Keratinocyte (primary cell): ENCODE measurements around the gene TBCB. TPM values are rescaled to one million over a fixed set of nuclear protein-coding genes. Genes with fewer than 3 reads are reported as not detected.

Experiments
- DNase-seq: peaks from one replicate; pipeline ENCODE4 v3.0.0-alpha.2; 2011; ENCODE audit warnings: low read depth, missing footprints, low spot score
- FAIRE-seq: peaks from 2 replicates; lab custom pipeline; 2011; peaks lifted over from hg19 to GRCh38; lab: Jason Lieb, UNC
- H2AFZ ChIP-seq: 2 replicates; pipeline ENCODE4 v1.6.0; 2012; ENCODE audit warnings: low read length, control low read depth, inconsistent platforms; ENCODE audit not compliant: control insufficient read depth
- H3K27ac ChIP-seq: 2 replicates; pipeline ENCODE4 v1.5.1; 2011; ENCODE audit warnings: low read length; ENCODE audit not compliant: control insufficient read depth, insufficient read depth
- H3K27me3 ChIP-seq: 3 replicates; pipeline ENCODE4 v1.6.0; 2011; ENCODE audit warnings: low read length; ENCODE audit not compliant: control insufficient read depth, insufficient read depth; ENCODE audit errors: extremely low read depth
- H3K36me3 ChIP-seq, 2 experiments: 2 replicates in 1 of 2; 3 replicates in 1 of 2; pipeline ENCODE4 v1.5.1; 2011; ENCODE audit warnings: low read length in 2 of 2, mild to moderate bottlenecking in 1 of 2; ENCODE audit not compliant: control insufficient read depth in 2 of 2, insufficient read depth in 2 of 2; ENCODE audit errors: extremely low read depth in 1 of 2
- H3K4me1 ChIP-seq: 3 replicates; pipeline ENCODE4 v1.5.1; 2011; ENCODE audit warnings: low read length; ENCODE audit not compliant: control insufficient read depth, insufficient read depth; ENCODE audit errors: extremely low read depth
- H3K4me2 ChIP-seq: 3 replicates; pipeline ENCODE4 v1.6.0; 2011; ENCODE audit warnings: low read depth, low read length; ENCODE audit not compliant: control insufficient read depth, insufficient read depth; ENCODE audit errors: extremely low read depth
- H3K4me3 ChIP-seq, 3 experiments: fragments of 200-600 bp in 1 of 3; sonication (generic) in 1 of 3; 2 replicates in 2 of 3; 3 replicates in 1 of 3; pipeline ENCODE4 v1.5.1; 2011 to 2016; ENCODE audit warnings: low read length in 3 of 3, mild to moderate bottlenecking in 3 of 3, control low read depth in 2 of 3, inconsistent platforms in 1 of 3, low read depth in 1 of 3, mixed read lengths in 1 of 3, mixed run types in 1 of 3, moderate library complexity in 1 of 3; ENCODE audit not compliant: control insufficient read depth in 2 of 3, insufficient read depth in 2 of 3; ENCODE audit errors: extremely low read depth in 1 of 3
- H3K79me2 ChIP-seq: 2 replicates; pipeline ENCODE4 v1.6.0; 2012; ENCODE audit warnings: low read length; ENCODE audit not compliant: control insufficient read depth, insufficient read depth
- H3K9ac ChIP-seq: 3 replicates; pipeline ENCODE4 v1.6.0; 2011; ENCODE audit warnings: low read length; ENCODE audit not compliant: control insufficient read depth, insufficient read depth; ENCODE audit errors: extremely low read depth
- H3K9me1 ChIP-seq: 3 replicates; pipeline ENCODE4 v1.6.0; 2011; ENCODE audit warnings: low read length; ENCODE audit not compliant: control insufficient read depth, insufficient read depth; ENCODE audit errors: extremely low read depth
- H3K9me3 ChIP-seq: 2 replicates; pipeline ENCODE4 v1.5.1; 2012; ENCODE audit warnings: low read depth, low read length; ENCODE audit not compliant: control insufficient read depth
- H4K20me1 ChIP-seq: 3 replicates; pipeline ENCODE4 v1.6.0; 2011; ENCODE audit warnings: low read length; ENCODE audit not compliant: control insufficient read depth, insufficient read depth; ENCODE audit errors: extremely low read depth
- EZH2 ChIP-seq: IDR thresholded peaks from one replicate; pipeline ENCODE4 v1.6.1; 2012; ENCODE audit warnings: inconsistent platforms, mild to moderate bottlenecking, low read length, moderate library complexity
- dilution Hi-C: fragments of 300-500 bp; cut with MboI; formaldehyde crosslinking; loops from one replicate; pipeline ENCODE4 v1.7.0; 2020; ENCODE audit warnings: low sequenced_read_pairs; ENCODE audit not compliant: extremely low pct_ligation_motif_present
- polyA plus RNA-seq, 5 experiments: library from polyadenylated mRNA; depleted of rRNA in 3 of 5; stranded (reverse) in 3 of 5; stranded (forward) in 1 of 5; unstranded in 1 of 5; fragments of >200 nt; gene quantifications; 1 replicate in 1 of 5; 2 replicates in 3 of 5; 3 replicates in 1 of 5; pipeline versions ENCODE4 v1.2.1 to v1.2.3, GENCODE V29; 2011 to 2012; ENCODE audit warnings: missing spikeins in 2 of 5, low read depth in 1 of 5, low replicate concordance in 1 of 5
- TF ChIP-seq, protein P1 (sequence below), 3 experiments: IDR thresholded peaks in 1 of 3; conservative IDR thresholded peaks in 1 of 3; optimal IDR thresholded peaks in 1 of 3; 2 replicates in 2 of 3; 3 replicates in 1 of 3; pipeline versions ENCODE3 to v1.5.1; 2011; ENCODE audit warnings: low read length in 3 of 3, mild to moderate bottlenecking in 3 of 3, moderate library complexity in 2 of 3, control low read depth in 1 of 3, inconsistent platforms in 1 of 3; ENCODE audit not compliant: insufficient read depth in 2 of 3; ENCODE audit errors: extremely low read depth in 1 of 3

TBCB gene
- polyA plus RNA-seq, 1 donor (not counting 4 experiments of a cell fraction or from before 2014, with no cell fraction given), result 183 TPM

DNA sequence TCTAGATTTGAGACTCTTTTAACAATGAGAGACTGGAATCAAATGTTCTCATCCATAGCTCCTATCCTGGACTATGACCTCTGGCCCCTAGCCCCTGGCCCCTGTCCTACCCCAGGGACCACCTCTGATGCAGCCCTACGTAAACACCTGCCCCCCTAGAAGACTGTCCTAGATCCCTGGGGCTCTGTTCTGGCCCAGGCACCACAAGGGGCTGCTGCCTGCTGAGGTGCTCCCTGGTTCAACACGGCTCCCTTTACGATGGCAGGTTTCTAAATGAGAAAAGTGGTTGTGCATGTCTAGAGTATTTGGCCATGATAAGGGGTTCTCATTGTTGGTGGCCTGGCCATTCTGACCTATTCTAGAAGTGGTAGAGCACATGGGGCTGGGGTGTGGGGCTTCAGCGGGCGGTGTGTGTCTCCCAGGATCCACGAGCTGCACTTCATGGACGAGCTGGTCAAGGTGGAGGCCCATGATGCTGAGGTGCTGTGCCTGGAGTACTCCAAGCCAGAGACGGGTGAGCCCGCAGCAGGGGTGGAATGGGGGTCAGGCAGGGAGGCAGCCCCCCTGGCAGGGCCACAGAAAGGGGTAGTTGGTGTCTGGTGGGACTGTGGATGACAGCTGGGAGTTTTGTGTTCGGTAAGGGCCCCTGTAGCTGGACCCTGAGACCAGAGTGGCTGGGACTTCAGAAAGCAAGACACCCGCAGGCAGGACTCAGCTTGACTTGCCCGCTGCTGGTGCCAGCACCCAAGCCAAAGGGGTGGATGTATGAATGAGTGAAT, 30.8 kb upstream of the TBCB start:
- Histone ChIP-seq H2AFZ (no peak overlapping the region), H3K36me3 (peaks cover 8 to 28% of the 10 kb centered on the region in 2 experiments), H3K27me3 (no peaks in the 10 kb centered on the region), H4K20me1 (no peaks in the 10 kb centered on the region), H3K4me1 (no peaks in the 10 kb centered on the region), H3K4me3 (no peak overlapping the region), H3K4me2 (no peak overlapping the region), H3K79me2 (no peaks in the 10 kb centered on the region), H3K27ac (no peak overlapping the region), H3K9me1 (no peaks in the 10 kb centered on the region), H3K9ac (no peak overlapping the region), H3K9me3 (no peaks in the 10 kb centered on the region)
- no peak for FAIRE-seq
- dilution Hi-C loops, result no loop called here
- no peak for TF ChIP-seq EZH2
- TF ChIP-seq, protein P1, sequence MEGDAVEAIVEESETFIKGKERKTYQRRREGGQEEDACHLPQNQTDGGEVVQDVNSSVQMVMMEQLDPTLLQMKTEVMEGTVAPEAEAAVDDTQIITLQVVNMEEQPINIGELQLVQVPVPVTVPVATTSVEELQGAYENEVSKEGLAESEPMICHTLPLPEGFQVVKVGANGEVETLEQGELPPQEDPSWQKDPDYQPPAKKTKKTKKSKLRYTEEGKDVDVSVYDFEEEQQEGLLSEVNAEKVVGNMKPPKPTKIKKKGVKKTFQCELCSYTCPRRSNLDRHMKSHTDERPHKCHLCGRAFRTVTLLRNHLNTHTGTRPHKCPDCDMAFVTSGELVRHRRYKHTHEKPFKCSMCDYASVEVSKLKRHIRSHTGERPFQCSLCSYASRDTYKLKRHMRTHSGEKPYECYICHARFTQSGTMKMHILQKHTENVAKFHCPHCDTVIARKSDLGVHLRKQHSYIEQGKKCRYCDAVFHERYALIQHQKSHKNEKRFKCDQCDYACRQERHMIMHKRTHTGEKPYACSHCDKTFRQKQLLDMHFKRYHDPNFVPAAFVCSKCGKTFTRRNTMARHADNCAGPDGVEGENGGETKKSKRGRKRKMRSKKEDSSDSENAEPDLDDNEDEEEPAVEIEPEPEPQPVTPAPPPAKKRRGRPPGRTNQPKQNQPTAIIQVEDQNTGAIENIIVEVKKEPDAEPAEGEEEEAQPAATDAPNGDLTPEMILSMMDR (optimal IDR thresholded peaks at IDR 0.05 in 1 of 3, IDR thresholded peaks at IDR 0.05 in 1 of 3, conservative IDR thresholded peaks at IDR 0.05 in 1 of 3; ENCODE audit: extremely low read depth in 1 of 3, insufficient read depth in 2 of 3, low read length in 3 of 3), result no peak
- DNase-seq, result no peak

DNA sequence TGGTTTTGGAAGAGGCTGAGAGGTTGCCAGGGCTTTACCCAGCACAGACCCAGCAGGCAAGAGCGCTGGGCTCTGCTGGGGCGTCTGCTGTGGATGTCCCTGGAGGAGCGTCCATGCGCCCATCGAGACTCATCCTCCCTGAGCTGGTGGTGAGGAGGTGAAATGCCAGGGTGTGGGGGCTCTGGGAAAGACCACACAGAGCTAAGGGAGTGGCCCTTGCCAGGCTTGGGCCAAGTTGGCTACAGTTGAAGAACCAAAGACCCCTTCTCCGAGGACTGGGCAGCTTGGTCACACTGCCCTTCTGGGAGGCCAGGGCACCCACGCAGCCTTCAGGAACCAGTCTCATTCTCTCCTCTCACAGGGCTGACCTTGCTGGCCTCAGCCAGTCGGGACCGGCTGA, 28.9 kb upstream of the TBCB start:
- dilution Hi-C loops, result no loop called here
- H3K27ac ChIP-seq, result no peak overlapping the region
- TF ChIP-seq, protein P1 (optimal IDR thresholded peaks at IDR 0.05 in 1 of 3, IDR thresholded peaks at IDR 0.05 in 1 of 3, conservative IDR thresholded peaks at IDR 0.05 in 1 of 3; ENCODE audit: extremely low read depth in 1 of 3, insufficient read depth in 2 of 3, low read length in 3 of 3), result no peak
- no peak for TF ChIP-seq EZH2
- no peak overlapping the region for H2AFZ ChIP-seq
- no peaks in the 10 kb centered on the region for H4K20me1 ChIP-seq
- no peak for FAIRE-seq
- H3K9ac ChIP-seq, result no peak overlapping the region
- no peaks in the 10 kb centered on the region for H3K9me3 ChIP-seq
- no peaks in the 10 kb centered on the region for H3K4me1 ChIP-seq
- no peak overlapping the region for H3K4me3 ChIP-seq
- H3K36me3 ChIP-seq, result peaks cover 7 to 27% of the 10 kb centered on the region in 2 experiments
- no peaks in the 10 kb centered on the region for H3K79me2 ChIP-seq
- H3K9me1 ChIP-seq, result no peaks in the 10 kb centered on the region
- no peaks in the 10 kb centered on the region for H3K27me3 ChIP-seq
- DNase-seq, result no peak
- no peak overlapping the region for H3K4me2 ChIP-seq
